SU-DHL-6 (cell line): ENCODE data around the gene SCUBE1.

Source experiments
- H2AFZ ChIP-seq: fragments of 200-600 bp; sonication (generic); 2 replicates; pipeline ENCODE4 v1.6.1; 2014; ENCODE audit warnings: low read depth, mild to moderate bottlenecking, moderate library complexity, mixed read lengths, antibody characterized with exemption, low read length; ENCODE audit not compliant: severe bottlenecking
- H3F3A ChIP-seq: fragments of 200-600 bp; shearing (Covaris generic); 2 replicates; pipeline ENCODE4 v1.6.0; 2016; ENCODE audit warnings: antibody characterized with exemption, mild to moderate bottlenecking; ENCODE audit not compliant: insufficient read depth
- H3K27ac ChIP-seq: fragments of 200-600 bp; sonication (generic); 2 replicates; pipeline ENCODE4 v1.5.1; 2016; ENCODE audit warnings: low read depth, mild to moderate bottlenecking, low read length, moderate library complexity, mixed read lengths
- H3K27me3 ChIP-seq: fragments of 200-600 bp; sonication (generic), shearing (Covaris generic); 2 replicates; pipeline ENCODE4 v1.6.0; 2014; ENCODE audit warnings: mild to moderate bottlenecking, low read length
- H3K36me3 ChIP-seq: fragments of 200-600 bp; sonication (generic); 2 replicates; pipeline ENCODE4 v1.6.1; 2014; ENCODE audit warnings: mild to moderate bottlenecking, low read length, mixed read lengths
- H3K4me2 ChIP-seq: fragments of 300-600, 200-600 bp; shearing (Covaris generic), sonication (generic); 2 replicates; pipeline ENCODE4 v1.6.0; 2014; ENCODE audit warnings: low read length, low read depth, mild to moderate bottlenecking; ENCODE audit not compliant: poor library complexity, severe bottlenecking
- H3K4me3 ChIP-seq: fragments of 200-600 bp; sonication (generic); 2 replicates; pipeline ENCODE4 v1.5.1; 2014; ENCODE audit warnings: antibody characterized with exemption, low read length, mild to moderate bottlenecking, mixed read lengths; ENCODE audit not compliant: insufficient read depth, poor library complexity, severe bottlenecking
- H3K79me2 ChIP-seq: fragments of 200-600 bp; sonication (generic); 2 replicates; pipeline ENCODE4 v1.6.1; 2014; ENCODE audit warnings: mild to moderate bottlenecking, low read length, moderate library complexity; ENCODE audit not compliant: insufficient read depth
- H3K9ac ChIP-seq: fragments of 200-600 bp; sonication (generic); 2 replicates; pipeline ENCODE4 v1.7.0; 2014; ENCODE audit warnings: mild to moderate bottlenecking, low read length
- H3K9me2 ChIP-seq: fragments of 200-600 bp; sonication (generic); replicated peaks from 2 replicates; pipeline ENCODE4 v1.6.1; 2014; ENCODE audit warnings: low read length; ENCODE audit not compliant: insufficient read depth
- H3K9me3 ChIP-seq: fragments of 200-600 bp; sonication (generic); 2 replicates; pipeline ENCODE4 v1.6.1; 2014; ENCODE audit warnings: low read length, mixed read lengths; ENCODE audit not compliant: insufficient read depth
- H4K20me1 ChIP-seq: fragments of 200-600 bp; sonication (generic); 2 replicates; pipeline ENCODE4 v1.6.1; 2014; ENCODE audit warnings: low read depth, mild to moderate bottlenecking, antibody characterized with exemption, low read length, moderate library complexity, mixed read lengths
- EZH2phosphoT487 ChIP-seq: fragments of 200-600 bp; sonication (generic), shearing (Covaris generic); conservative IDR thresholded peaks from 2 replicates; pipeline ENCODE4 v1.6.1; 2018; ENCODE audit warnings: mild to moderate bottlenecking, antibody characterized with exemption, low read length, moderate library complexity, mixed read lengths
- TF ChIP-seq, protein P1 (sequence below): fragments of 200-600 bp; sonication (generic); IDR thresholded peaks from one replicate; pipeline ENCODE4 v1.5.1; 2017; ENCODE audit warnings: antibody characterized with exemption, mild to moderate bottlenecking, low read length, moderate library complexity; ENCODE audit not compliant: insufficient read depth, poor library complexity, severe bottlenecking

Gene SCUBE1

DNA sequence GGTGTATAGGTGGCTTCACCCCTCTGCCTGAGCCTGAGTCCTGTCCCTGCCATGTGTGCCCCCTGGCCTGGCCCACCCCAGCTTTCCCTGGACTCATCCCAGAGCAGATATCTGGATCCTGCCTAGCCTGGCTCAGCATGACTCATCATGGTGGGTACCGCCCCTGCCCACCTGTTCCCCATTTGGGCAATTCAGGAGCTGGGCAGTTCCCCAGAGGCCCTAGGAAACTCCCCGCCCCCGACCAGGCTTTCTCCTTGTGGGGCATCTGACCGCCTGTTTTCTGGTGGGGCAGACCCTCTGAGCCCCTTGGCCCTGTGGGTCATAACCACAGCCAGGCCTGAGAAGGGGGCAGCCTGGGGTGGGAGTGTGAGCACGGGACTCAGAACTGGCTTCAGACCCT is 187.4 kb downstream of the SCUBE1 start:
- TF ChIP-seq, protein P1, sequence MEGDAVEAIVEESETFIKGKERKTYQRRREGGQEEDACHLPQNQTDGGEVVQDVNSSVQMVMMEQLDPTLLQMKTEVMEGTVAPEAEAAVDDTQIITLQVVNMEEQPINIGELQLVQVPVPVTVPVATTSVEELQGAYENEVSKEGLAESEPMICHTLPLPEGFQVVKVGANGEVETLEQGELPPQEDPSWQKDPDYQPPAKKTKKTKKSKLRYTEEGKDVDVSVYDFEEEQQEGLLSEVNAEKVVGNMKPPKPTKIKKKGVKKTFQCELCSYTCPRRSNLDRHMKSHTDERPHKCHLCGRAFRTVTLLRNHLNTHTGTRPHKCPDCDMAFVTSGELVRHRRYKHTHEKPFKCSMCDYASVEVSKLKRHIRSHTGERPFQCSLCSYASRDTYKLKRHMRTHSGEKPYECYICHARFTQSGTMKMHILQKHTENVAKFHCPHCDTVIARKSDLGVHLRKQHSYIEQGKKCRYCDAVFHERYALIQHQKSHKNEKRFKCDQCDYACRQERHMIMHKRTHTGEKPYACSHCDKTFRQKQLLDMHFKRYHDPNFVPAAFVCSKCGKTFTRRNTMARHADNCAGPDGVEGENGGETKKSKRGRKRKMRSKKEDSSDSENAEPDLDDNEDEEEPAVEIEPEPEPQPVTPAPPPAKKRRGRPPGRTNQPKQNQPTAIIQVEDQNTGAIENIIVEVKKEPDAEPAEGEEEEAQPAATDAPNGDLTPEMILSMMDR, result no peak
- no peak for TF ChIP-seq EZH2phosphoT487
- Histone ChIP-seq H3K4me2 (no peak overlapping the region), H3K4me3 (no peak overlapping the region), H3K9me2 (no peaks in the 10 kb centered on the region), H3K27ac (no peak overlapping the region), H4K20me1 (no peaks in the 10 kb centered on the region), H3K36me3 (no peaks in the 10 kb centered on the region), H3K9ac (no peak overlapping the region), H3K9me3 (no peaks in the 10 kb centered on the region), H3K27me3 (0 out of 2 replicates have a peak, but pooled peaks cover 3% of the 10 kb centered on the region), H2AFZ (no peak overlapping the region), H3F3A (no peaks in the 10 kb centered on the region), H3K79me2 (no peaks in the 10 kb centered on the region)

DNA sequence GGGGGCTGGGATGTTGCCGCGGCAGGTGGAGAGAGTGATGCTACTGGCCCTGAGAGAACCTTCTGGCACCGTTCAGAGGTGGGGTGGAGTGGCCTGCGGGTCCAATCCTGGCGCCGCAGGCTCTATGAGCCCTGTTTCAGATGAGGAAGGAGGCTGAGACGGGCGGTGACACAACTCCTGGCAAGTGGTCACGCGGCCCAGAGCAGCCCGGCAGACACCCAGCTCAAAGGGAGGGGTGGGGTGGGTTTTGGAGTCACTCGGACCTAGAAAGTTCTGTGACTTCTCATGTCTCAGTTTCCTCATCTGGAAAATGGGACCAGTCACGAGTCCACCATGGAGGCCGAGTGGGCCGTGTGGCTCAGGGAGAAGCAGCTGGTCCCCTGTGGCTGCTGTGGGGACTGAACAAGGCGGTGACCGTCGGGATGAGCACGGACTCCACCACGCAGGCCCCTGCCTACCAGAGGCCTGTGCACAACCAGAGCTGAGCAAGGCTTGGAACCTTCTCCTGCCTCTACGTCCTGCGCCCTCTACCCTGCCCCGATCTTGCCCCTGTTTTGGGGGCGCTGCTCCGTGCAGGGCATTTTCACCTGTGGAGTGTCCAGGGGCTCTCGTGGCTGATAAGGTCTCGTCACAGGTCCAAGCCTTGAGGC is 188.2 kb downstream of the SCUBE1 start:
- Histone ChIP-seq H3F3A (no peaks in the 10 kb centered on the region), H3K27me3 (0 out of 2 replicates have a peak, but pooled peaks cover 3% of the 10 kb centered on the region), H2AFZ (no peak overlapping the region), H3K4me3 (no peak overlapping the region), H3K9ac (no peak overlapping the region), H3K79me2 (no peaks in the 10 kb centered on the region), H3K9me2 (no peaks in the 10 kb centered on the region), H3K9me3 (no peaks in the 10 kb centered on the region), H3K36me3 (no peaks in the 10 kb centered on the region), H4K20me1 (no peaks in the 10 kb centered on the region), H3K27ac (no peak overlapping the region), H3K4me2 (no peak overlapping the region)
- TF ChIP-seq, protein P1, result no peak
- no peak for TF ChIP-seq EZH2phosphoT487

DNA sequence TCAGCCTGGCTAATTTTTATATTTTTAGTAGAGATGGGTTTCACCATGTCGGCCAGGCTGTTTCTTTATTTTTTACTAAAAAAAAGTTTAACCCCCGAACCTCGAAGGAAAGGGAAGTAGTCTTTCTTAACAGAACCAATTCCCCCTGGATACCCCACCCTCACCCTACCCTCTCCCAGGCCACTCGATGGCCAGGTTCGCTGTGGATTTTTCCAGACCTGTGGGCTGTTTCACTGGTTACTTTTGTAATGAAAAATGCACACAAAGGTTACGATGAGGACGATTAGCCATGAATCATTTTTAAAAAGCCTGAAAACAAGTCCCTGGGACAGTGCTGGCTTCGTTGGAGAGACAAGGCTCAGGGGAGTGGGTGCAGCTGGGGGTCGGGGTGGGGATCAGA is 189.3 kb downstream of the SCUBE1 start:
- Histone ChIP-seq H3K79me2 (no peaks in the 10 kb centered on the region), H3F3A (no peaks in the 10 kb centered on the region), H3K27ac (no peak overlapping the region), H3K9me3 (no peaks in the 10 kb centered on the region), H3K9me2 (no peaks in the 10 kb centered on the region), H4K20me1 (no peaks in the 10 kb centered on the region), H3K4me3 (no peak overlapping the region), H3K4me2 (no peak overlapping the region), H3K27me3 (0 out of 2 replicates have a peak, but pooled peaks cover 3% of the 10 kb centered on the region), H3K36me3 (no peaks in the 10 kb centered on the region), H2AFZ (no peak overlapping the region), H3K9ac (no peak overlapping the region)
- TF ChIP-seq, protein P1, result no peak
